ENCODE results near the gene SCRG1. TPM values are rescaled to one million over a fixed set of nuclear protein-coding genes. Genes with fewer than 3 reads are reported as not detected.

SCRG1 gene
- total and polyA plus RNA-seq, 5 experiments from 2014 or later, result not detected

GRCh38 chr4:173404296-173404865 lies 5.5 kb upstream of the SCRG1 start:
- POLR2A ChIA-PET, result no interaction called here
- Mint-ChIP-seq H3K27me3 (peaks cover 0 to 13% (median 0%) of the 10 kb centered on the region in 5 donors), H3K4me3 (no peak overlapping the region), H3K4me1 (no peaks in the 10 kb centered on the region), H3K27ac (no peak overlapping the region), H3K36me3 (no peaks in the 10 kb centered on the region), H3K9me3 (no peaks in the 10 kb centered on the region)
- no peak for ATAC-seq
- DNase-seq, result no peak

- no peaks in the 10 kb centered on the region for H3K9me3 Mint-ChIP-seq
- POLR2A ChIA-PET, result no interaction called here
- no peak overlapping the region for H3K27ac Mint-ChIP-seq
- DNase-seq (no peak), ATAC-seq (no peak)
- H3K4me3 Mint-ChIP-seq, result no peak overlapping the region
- H3K36me3 Mint-ChIP-seq, result no peaks in the 10 kb centered on the region
- H3K4me1 Mint-ChIP-seq, result no peaks in the 10 kb centered on the region
- H3K27me3 Mint-ChIP-seq, result peaks cover 0 to 10% (median 0%) of the 10 kb centered on the region in 5 donors
Measured at GRCh38 chr4:173403051-173403450, 4.1 kb upstream of the SCRG1 start.

- POLR2A ChIA-PET, result no interaction called here
- Mint-ChIP-seq H3K27ac (no peak overlapping the region), H3K4me1 (no peaks in the 10 kb centered on the region), H3K4me3 (no peak overlapping the region), H3K27me3 (peaks cover 0 to 10% (median 4%) of the 10 kb centered on the region in 5 donors), H3K9me3 (no peaks in the 10 kb centered on the region), H3K36me3 (no peaks in the 10 kb centered on the region)
- no peak for ATAC-seq
- DNase-seq, result no peak
Measured at GRCh38 chr4:173401063-173401462, 2.1 kb upstream of the SCRG1 start.

GRCh38 chr4:173398220-173398619 lies 696 bp downstream of the SCRG1 start:
- Mint-ChIP-seq H3K9me3 (no peaks in the 10 kb centered on the region), H3K4me1 (no peaks in the 10 kb centered on the region), H3K36me3 (peaks cover 0 to 4% (median 0%) of the 10 kb centered on the region in 3 donors), H3K4me3 (no peak overlapping the region), H3K27ac (no peak overlapping the region), H3K27me3 (peaks cover 2 to 11% (median 5%) of the 10 kb centered on the region in 5 donors)
- ATAC-seq (no peak), DNase-seq (no peak)
- POLR2A ChIA-PET, result no interaction called here

- H3K27ac Mint-ChIP-seq, result no peak overlapping the region
- H3K9me3 Mint-ChIP-seq, result no peaks in the 10 kb centered on the region
- no peak overlapping the region for H3K4me3 Mint-ChIP-seq
- H3K27me3 Mint-ChIP-seq, result peaks cover 2 to 11% (median 5%) of the 10 kb centered on the region in 5 donors
- no peaks in the 10 kb centered on the region for H3K4me1 Mint-ChIP-seq
- POLR2A ChIA-PET, result no interaction called here
- DNase-seq (no peak), ATAC-seq (no peak)
- peaks cover 0 to 4% (median 0%) of the 10 kb centered on the region in 3 donors for H3K36me3 Mint-ChIP-seq
Measured at GRCh38 chr4:173397604-173398003, 1.3 kb downstream of the SCRG1 start.

GRCh38 chr4:173391701-173392100 lies 7.2 kb downstream of the SCRG1 start:
- POLR2A ChIA-PET, result no interaction called here
- Mint-ChIP-seq H3K27me3 (peaks cover 2 to 14% (median 11%) of the 10 kb centered on the region in 5 donors), H3K9me3 (no peaks in the 10 kb centered on the region), H3K27ac (no peak overlapping the region), H3K4me3 (no peak overlapping the region), H3K36me3 (peaks cover 0 to 4% (median 0%) of the 10 kb centered on the region in 3 donors), H3K4me1 (no peaks in the 10 kb centered on the region)
- no peak for DNase-seq
- ATAC-seq, result no peak

GRCh38 chr4:173386751-173387150 lies 12.2 kb downstream of the SCRG1 start:
- Mint-ChIP-seq H3K9me3 (no peaks in the 10 kb centered on the region), H3K27me3 (peaks cover 1 to 20% (median 12%) of the 10 kb centered on the region in 5 donors), H3K36me3 (no peaks in the 10 kb centered on the region), H3K4me1 (no peaks in the 10 kb centered on the region), H3K4me3 (no peak overlapping the region), H3K27ac (no peak overlapping the region)
- POLR2A ChIA-PET, result no interaction called here
- DNase-seq, result no peak
- no peak for ATAC-seq

- no peak for ATAC-seq
- no peaks in the 10 kb centered on the region for H3K9me3 Mint-ChIP-seq
- H3K4me1 Mint-ChIP-seq, result no peaks in the 10 kb centered on the region
- H3K27me3 Mint-ChIP-seq, result peaks cover 1 to 19% (median 8%) of the 10 kb centered on the region in 5 donors
- H3K4me3 Mint-ChIP-seq, result no peak overlapping the region
- no peak for DNase-seq
- H3K36me3 Mint-ChIP-seq, result no peaks in the 10 kb centered on the region
- no peak overlapping the region for H3K27ac Mint-ChIP-seq
- POLR2A ChIA-PET, result no interaction called here
Measured at GRCh38 chr4:173382349-173382748, 16.6 kb downstream of the SCRG1 start.

- no peaks in the 10 kb centered on the region for H3K36me3 Mint-ChIP-seq
- no peak overlapping the region for H3K27ac Mint-ChIP-seq
- POLR2A ChIA-PET, result interaction anchor here (1.0 kb wide), 1 partner anchor 11 kb away, joined by 5 read pairs; the partner anchor contains the start of gene SAP30
- no peaks in the 10 kb centered on the region for H3K4me1 Mint-ChIP-seq
- H3K9me3 Mint-ChIP-seq, result no peaks in the 10 kb centered on the region
- H3K27me3 Mint-ChIP-seq, result peaks cover 1 to 19% (median 8%) of the 10 kb centered on the region in 5 donors
- ATAC-seq, result no peak
- H3K4me3 Mint-ChIP-seq, result no peak overlapping the region
- DNase-seq, result no peak
Measured at GRCh38 chr4:173381610-173382009, 17.3 kb downstream of the SCRG1 start.

- ATAC-seq (no peak), DNase-seq (no peak)
- Mint-ChIP-seq H3K27ac (no peak overlapping the region), H3K36me3 (no peaks in the 10 kb centered on the region), H3K4me1 (no peaks in the 10 kb centered on the region), H3K27me3 (peaks cover 1 to 19% (median 8%) of the 10 kb centered on the region in 5 donors), H3K4me3 (no peak overlapping the region), H3K9me3 (no peaks in the 10 kb centered on the region)
- POLR2A ChIA-PET, result interaction anchor here (1.0 kb wide), 1 partner anchor 10 kb away, joined by 5 read pairs; the partner anchor contains the start of gene SAP30
Measured at GRCh38 chr4:173380987-173381386, 17.9 kb downstream of the SCRG1 start.

- no peak for ATAC-seq
- peaks cover 1 to 24% (median 10%) of the 10 kb centered on the region in 5 donors for H3K27me3 Mint-ChIP-seq
- no peaks in the 10 kb centered on the region for H3K9me3 Mint-ChIP-seq
- DNase-seq, result no peak
- no peaks in the 10 kb centered on the region for H3K4me1 Mint-ChIP-seq
- POLR2A ChIA-PET, result no interaction called here
- no peak overlapping the region for H3K4me3 Mint-ChIP-seq
- no peak overlapping the region for H3K27ac Mint-ChIP-seq
- H3K36me3 Mint-ChIP-seq, result no peaks in the 10 kb centered on the region
Measured at GRCh38 chr4:173379929-173380328, 19.0 kb downstream of the SCRG1 start.

- no peak for ATAC-seq
- Mint-ChIP-seq H3K4me1 (peaks cover 5 to 17% (median 12%) of the 10 kb centered on the region in 4 donors), H3K27ac (no peak overlapping the region), H3K4me3 (no peak overlapping the region), H3K36me3 (peaks cover 0 to 4% (median 0%) of the 10 kb centered on the region in 3 donors), H3K9me3 (no peaks in the 10 kb centered on the region), H3K27me3 (peaks cover 8 to 32% (median 19%) of the 10 kb centered on the region in 5 donors)
- no peak for DNase-seq
- POLR2A ChIA-PET, result interaction anchor here (2.6 kb wide), 1 partner anchor 40 kb away, joined by 7 read pairs; the partner anchor contains the start of gene HMGB2
Measured at GRCh38 chr4:173374588-173374987, 24.3 kb downstream of the SCRG1 start.

GRCh38 chr4:173371292-173372192 lies 27.4 kb downstream of the SCRG1 start:
- Mint-ChIP-seq H3K4me3 (peak overlapping the region; percentile 85 to 98 (median 92)), H3K27me3 (peaks cover 8 to 32% (median 19%) of the 10 kb centered on the region in 5 donors), H3K36me3 (peaks cover 0 to 4% (median 0%) of the 10 kb centered on the region in 3 donors), H3K9me3 (no peaks in the 10 kb centered on the region), H3K27ac (peak overlapping the region in 6 of 10 donors; percentile 3 to 90 (median 66)), H3K4me1 (peaks cover 8 to 24% (median 17%) of the 10 kb centered on the region in 4 donors)
- ATAC-seq (peak in 1 of 2 donors; percentile 18), DNase-seq (peak; percentile 4 to 64 (median 29))
- POLR2A ChIA-PET, result interaction anchor here (0.7 to 6.5 kb wide), 6 partner anchors 10 to 1151 kb away, joined by 3 to 271 read pairs (median 4); partner anchors contain the start of genes GALNT7, HMGB2 and HPGD

Data from naive thymus-derived CD8-positive, alpha-beta T cell (primary cell).